ENCODE results near the gene TRAPPC1. TPM values are rescaled to one million over a fixed set of nuclear protein-coding genes. Genes with fewer than 3 reads are reported as not detected.

TRAPPC1 gene
- total and polyA plus RNA-seq, 10 of the 15 experiments (the other 5 are each of a cell fraction or from before 2014, with no cell fraction given): 31.3 to 306 (median 134) TPM

DNA sequence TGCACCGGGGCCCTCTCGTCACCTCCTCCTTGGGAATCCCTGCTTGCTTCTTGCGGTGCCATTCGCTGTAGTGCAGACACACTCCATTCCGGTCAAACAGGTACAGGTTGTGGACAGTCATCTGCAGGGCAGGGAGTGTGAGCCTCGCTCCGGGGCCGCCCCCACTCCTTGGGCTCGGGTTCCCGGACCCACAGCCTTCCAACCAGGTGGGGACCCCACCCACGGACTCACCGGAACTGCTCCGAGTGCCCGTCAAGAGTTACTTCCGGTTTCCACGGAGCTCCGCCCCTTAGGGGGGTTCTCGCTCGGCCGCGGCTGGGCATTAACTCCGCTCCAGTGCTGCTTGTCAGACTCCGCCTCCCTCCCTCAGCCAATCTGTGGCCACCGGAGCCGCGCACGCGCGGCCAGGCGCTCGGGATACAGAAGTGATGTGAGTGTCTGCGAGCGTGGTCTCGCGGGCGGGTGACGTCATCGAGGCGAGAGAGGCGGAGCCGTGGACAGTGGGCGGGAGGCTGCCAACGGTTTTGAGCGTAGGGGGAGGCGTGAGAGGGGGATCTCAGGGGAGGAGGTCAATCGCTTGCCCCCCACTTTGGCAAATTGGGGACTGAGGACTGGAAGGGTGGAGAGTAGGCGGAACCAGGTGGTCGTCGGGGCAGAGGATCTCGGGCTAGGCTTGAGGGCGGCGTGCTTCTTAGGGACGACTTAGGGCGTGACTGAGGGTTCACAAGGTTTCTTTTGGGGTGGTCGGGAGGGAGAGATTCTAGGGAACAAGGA lies at the start of gene TRAPPC1, which contains the start of gene CNTROB (continued):
- TF ChIP-seq, protein P1, sequence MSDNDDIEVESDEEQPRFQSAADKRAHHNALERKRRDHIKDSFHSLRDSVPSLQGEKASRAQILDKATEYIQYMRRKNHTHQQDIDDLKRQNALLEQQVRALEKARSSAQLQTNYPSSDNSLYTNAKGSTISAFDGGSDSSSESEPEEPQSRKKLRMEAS (IDR thresholded peaks at IDR 0.05; ENCODE audit: low read depth, low read length): no peak; the same call in 1 of the 2 replicates
- TF ChIP-seq NR2C1 (IDR thresholded peaks at IDR 0.05): peak; percentile 73; the same call in 1 of the 2 replicates
- TF ChIP-seq, protein P2, sequence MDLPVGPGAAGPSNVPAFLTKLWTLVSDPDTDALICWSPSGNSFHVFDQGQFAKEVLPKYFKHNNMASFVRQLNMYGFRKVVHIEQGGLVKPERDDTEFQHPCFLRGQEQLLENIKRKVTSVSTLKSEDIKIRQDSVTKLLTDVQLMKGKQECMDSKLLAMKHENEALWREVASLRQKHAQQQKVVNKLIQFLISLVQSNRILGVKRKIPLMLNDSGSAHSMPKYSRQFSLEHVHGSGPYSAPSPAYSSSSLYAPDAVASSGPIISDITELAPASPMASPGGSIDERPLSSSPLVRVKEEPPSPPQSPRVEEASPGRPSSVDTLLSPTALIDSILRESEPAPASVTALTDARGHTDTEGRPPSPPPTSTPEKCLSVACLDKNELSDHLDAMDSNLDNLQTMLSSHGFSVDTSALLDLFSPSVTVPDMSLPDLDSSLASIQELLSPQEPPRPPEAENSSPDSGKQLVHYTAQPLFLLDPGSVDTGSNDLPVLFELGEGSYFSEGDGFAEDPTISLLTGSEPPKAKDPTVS (IDR thresholded peaks at IDR 0.05; ENCODE audit: low read depth, low read length): no peak
- no peak for TF ChIP-seq YBX1 (IDR thresholded peaks at IDR 0.05)
- TF ChIP-seq, protein P3, sequence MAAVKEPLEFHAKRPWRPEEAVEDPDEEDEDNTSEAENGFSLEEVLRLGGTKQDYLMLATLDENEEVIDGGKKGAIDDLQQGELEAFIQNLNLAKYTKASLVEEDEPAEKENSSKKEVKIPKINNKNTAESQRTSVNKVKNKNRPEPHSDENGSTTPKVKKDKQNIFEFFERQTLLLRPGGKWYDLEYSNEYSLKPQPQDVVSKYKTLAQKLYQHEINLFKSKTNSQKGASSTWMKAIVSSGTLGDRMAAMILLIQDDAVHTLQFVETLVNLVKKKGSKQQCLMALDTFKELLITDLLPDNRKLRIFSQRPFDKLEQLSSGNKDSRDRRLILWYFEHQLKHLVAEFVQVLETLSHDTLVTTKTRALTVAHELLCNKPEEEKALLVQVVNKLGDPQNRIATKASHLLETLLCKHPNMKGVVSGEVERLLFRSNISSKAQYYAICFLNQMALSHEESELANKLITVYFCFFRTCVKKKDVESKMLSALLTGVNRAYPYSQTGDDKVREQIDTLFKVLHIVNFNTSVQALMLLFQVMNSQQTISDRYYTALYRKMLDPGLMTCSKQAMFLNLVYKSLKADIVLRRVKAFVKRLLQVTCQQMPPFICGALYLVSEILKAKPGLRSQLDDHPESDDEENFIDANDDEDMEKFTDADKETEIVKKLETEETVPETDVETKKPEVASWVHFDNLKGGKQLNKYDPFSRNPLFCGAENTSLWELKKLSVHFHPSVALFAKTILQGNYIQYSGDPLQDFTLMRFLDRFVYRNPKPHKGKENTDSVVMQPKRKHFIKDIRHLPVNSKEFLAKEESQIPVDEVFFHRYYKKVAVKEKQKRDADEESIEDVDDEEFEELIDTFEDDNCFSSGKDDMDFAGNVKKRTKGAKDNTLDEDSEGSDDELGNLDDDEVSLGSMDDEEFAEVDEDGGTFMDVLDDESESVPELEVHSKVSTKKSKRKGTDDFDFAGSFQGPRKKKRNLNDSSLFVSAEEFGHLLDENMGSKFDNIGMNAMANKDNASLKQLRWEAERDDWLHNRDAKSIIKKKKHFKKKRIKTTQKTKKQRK (IDR thresholded peaks at IDR 0.05; ENCODE audit: low read depth, low read length): no peak
- TF ChIP-seq GATAD2B (conservative IDR thresholded peaks at IDR 0.05; ENCODE audit: low read depth): 0 out of 2 replicates have a peak, but pooled peaks have one; percentile 29
- no peak for TF ChIP-seq HDAC2 (IDR thresholded peaks at IDR 0.05)
- TF ChIP-seq SREBF1 (IDR thresholded peaks at IDR 0.05; ENCODE audit: low read length): peak; percentile 41; the same call in 1 of the 2 replicates
- TF ChIP-seq CHD4 (IDR thresholded peaks at IDR 0.05): no peak
- TF ChIP-seq, protein P4, sequence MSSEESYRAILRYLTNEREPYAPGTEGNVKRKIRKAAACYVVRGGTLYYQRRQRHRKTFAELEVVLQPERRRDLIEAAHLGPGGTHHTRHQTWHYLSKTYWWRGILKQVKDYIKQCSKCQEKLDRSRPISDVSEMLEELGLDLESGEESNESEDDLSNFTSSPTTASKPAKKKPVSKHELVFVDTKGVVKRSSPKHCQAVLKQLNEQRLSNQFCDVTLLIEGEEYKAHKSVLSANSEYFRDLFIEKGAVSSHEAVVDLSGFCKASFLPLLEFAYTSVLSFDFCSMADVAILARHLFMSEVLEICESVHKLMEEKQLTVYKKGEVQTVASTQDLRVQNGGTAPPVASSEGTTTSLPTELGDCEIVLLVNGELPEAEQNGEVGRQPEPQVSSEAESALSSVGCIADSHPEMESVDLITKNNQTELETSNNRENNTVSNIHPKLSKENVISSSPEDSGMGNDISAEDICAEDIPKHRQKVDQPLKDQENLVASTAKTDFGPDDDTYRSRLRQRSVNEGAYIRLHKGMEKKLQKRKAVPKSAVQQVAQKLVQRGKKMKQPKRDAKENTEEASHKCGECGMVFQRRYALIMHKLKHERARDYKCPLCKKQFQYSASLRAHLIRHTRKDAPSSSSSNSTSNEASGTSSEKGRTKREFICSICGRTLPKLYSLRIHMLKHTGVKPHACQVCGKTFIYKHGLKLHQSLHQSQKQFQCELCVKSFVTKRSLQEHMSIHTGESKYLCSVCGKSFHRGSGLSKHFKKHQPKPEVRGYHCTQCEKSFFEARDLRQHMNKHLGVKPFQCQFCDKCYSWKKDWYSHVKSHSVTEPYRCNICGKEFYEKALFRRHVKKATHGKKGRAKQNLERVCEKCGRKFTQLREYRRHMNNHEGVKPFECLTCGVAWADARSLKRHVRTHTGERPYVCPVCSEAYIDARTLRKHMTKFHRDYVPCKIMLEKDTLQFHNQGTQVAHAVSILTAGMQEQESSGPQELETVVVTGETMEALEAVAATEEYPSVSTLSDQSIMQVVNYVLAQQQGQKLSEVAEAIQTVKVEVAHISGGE (CRISPR knock-in tag; IDR thresholded peaks at IDR 0.05): no peak
- peak; percentile 96 for TF ChIP-seq CHD2 (IDR thresholded peaks at IDR 0.05; ENCODE audit: borderline replicate concordance, low read depth, low read length)
- TF ChIP-seq DPF2 (IDR thresholded peaks at IDR 0.05): 0 out of 2 replicates have a peak, but pooled peaks have one; percentile 49
- TF ChIP-seq, protein P5, sequence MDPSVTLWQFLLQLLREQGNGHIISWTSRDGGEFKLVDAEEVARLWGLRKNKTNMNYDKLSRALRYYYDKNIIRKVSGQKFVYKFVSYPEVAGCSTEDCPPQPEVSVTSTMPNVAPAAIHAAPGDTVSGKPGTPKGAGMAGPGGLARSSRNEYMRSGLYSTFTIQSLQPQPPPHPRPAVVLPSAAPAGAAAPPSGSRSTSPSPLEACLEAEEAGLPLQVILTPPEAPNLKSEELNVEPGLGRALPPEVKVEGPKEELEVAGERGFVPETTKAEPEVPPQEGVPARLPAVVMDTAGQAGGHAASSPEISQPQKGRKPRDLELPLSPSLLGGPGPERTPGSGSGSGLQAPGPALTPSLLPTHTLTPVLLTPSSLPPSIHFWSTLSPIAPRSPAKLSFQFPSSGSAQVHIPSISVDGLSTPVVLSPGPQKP (IDR thresholded peaks at IDR 0.05; ENCODE audit: low read depth, low read length): peak; percentile 93
- peak; percentile 97 for TF ChIP-seq HDGF (IDR thresholded peaks at IDR 0.05)
- TF ChIP-seq NBN (IDR thresholded peaks at IDR 0.05): peak; percentile 100
- TF ChIP-seq, protein P6, sequence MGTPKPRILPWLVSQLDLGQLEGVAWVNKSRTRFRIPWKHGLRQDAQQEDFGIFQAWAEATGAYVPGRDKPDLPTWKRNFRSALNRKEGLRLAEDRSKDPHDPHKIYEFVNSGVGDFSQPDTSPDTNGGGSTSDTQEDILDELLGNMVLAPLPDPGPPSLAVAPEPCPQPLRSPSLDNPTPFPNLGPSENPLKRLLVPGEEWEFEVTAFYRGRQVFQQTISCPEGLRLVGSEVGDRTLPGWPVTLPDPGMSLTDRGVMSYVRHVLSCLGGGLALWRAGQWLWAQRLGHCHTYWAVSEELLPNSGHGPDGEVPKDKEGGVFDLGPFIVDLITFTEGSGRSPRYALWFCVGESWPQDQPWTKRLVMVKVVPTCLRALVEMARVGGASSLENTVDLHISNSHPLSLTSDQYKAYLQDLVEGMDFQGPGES (IDR thresholded peaks at IDR 0.05): no peak
- TF ChIP-seq POU2F2 (IDR thresholded peaks at IDR 0.05; ENCODE audit: borderline replicate concordance, low read depth, low read length): peak; percentile 23; the same call in 1 of the 3 replicates
- TF ChIP-seq STAT1 (conservative IDR thresholded peaks at IDR 0.05): no peak

Data from GM12878 (cell line).